ENCODE data around the gene TRIML2.

Gene TRIML2

GRCh38 chr4:188143731-188144130, 34.3 kb upstream of the TRIML2 start:
- no peak overlapping the region for H3K4me3 ChIP-seq (ENCODE audit: low read length)
- TF ChIP-seq CTCF (conservative IDR thresholded peaks at IDR 0.05; ENCODE audit: low read depth, low read length) = no peak
- DNase-seq (ENCODE audit: low read depth) = no peak

GRCh38 chr4:188139671-188140070, 30.3 kb upstream of the TRIML2 start:
- TF ChIP-seq CTCF (conservative IDR thresholded peaks at IDR 0.05; ENCODE audit: low read depth, low read length) = no peak
- H3K4me3 ChIP-seq (ENCODE audit: low read length) = no peak overlapping the region
- no peak for DNase-seq (ENCODE audit: low read depth)

GRCh38 chr4:188139141-188139540, 29.7 kb upstream of the TRIML2 start, which contains the start of gene TRIML1:
TSS of gene TRIML1 (plus strand) at chr4:188139441. CDS start at chr4:188139559, 118 bp downstream.
- TF ChIP-seq CTCF (conservative IDR thresholded peaks at IDR 0.05; ENCODE audit: low read depth, low read length) = no peak
- no peak within 1 kb of the TSS for H3K4me3 ChIP-seq (ENCODE audit: low read length)
- no peak for DNase-seq (ENCODE audit: low read depth)

- TF ChIP-seq CTCF (conservative IDR thresholded peaks at IDR 0.05; ENCODE audit: low read depth, low read length) = no peak
- H3K4me3 ChIP-seq (ENCODE audit: low read length) = no peak overlapping the region
- DNase-seq (ENCODE audit: low read depth) = no peak
Observed at GRCh38 chr4:188138227-188138626, 28.8 kb upstream of the TRIML2 start.

- no peak for DNase-seq (ENCODE audit: low read depth)
- no peak for TF ChIP-seq CTCF (conservative IDR thresholded peaks at IDR 0.05; ENCODE audit: low read depth, low read length)
- H3K4me3 ChIP-seq (ENCODE audit: low read length) = no peak overlapping the region
Observed at GRCh38 chr4:188132232-188132631, 22.8 kb upstream of the TRIML2 start.

GRCh38 chr4:188130355-188130754, 21.0 kb upstream of the TRIML2 start:
- no peak overlapping the region for H3K4me3 ChIP-seq (ENCODE audit: low read length)
- no peak for DNase-seq (ENCODE audit: low read depth)
- TF ChIP-seq CTCF (conservative IDR thresholded peaks at IDR 0.05; ENCODE audit: low read depth, low read length) = peak; percentile 23

- TF ChIP-seq CTCF (conservative IDR thresholded peaks at IDR 0.05; ENCODE audit: low read depth, low read length) = no peak
- no peak overlapping the region for H3K4me3 ChIP-seq (ENCODE audit: low read length)
- peak; percentile 91 for DNase-seq (ENCODE audit: low read depth)
Observed at GRCh38 chr4:188127214-188127874, 17.9 kb upstream of the TRIML2 start.
